Ramos (cell line): Measurements from ENCODE around the gene TRAPPC2L.
"Not testable (repeated sequence)": the region's sequence is repeated elsewhere in the genome, so short reads cannot be mapped to it uniquely, and the experiment has no call there.

ENCODE experiments used
- in situ Hi-C: fragments of 300-500 bp; cut with MboI; formaldehyde crosslinking; loops from one replicate; pipeline ENCODE4 v1.14.3; 2022; ENCODE audit warnings: low sequenced_read_pairs; ENCODE audit not compliant: unreplicated experiment

Gene TRAPPC2L

DNA sequence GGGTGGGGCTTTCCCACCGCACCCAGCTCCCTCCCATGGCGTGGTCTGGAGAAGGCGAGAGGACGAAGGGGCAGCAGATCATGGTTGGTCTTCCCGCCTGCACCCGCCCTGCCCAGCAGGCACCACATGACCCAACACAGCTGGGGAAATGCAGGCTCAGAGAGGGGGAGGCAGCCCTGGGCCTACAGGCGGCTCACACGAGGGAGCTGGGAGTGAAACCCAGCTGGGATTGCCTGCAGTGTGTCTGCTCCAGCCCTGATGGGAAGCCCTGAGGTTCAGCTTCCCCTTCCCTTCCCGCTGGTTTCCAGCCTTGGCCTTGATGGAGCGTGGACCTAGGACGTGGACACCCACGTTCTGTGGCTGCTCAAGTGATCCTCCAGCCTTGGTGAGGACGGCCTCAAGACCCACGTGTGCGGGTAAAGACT is 29.5 kb downstream of the TRAPPC2L start:
- in situ Hi-C loops, result no loop called here

DNA sequence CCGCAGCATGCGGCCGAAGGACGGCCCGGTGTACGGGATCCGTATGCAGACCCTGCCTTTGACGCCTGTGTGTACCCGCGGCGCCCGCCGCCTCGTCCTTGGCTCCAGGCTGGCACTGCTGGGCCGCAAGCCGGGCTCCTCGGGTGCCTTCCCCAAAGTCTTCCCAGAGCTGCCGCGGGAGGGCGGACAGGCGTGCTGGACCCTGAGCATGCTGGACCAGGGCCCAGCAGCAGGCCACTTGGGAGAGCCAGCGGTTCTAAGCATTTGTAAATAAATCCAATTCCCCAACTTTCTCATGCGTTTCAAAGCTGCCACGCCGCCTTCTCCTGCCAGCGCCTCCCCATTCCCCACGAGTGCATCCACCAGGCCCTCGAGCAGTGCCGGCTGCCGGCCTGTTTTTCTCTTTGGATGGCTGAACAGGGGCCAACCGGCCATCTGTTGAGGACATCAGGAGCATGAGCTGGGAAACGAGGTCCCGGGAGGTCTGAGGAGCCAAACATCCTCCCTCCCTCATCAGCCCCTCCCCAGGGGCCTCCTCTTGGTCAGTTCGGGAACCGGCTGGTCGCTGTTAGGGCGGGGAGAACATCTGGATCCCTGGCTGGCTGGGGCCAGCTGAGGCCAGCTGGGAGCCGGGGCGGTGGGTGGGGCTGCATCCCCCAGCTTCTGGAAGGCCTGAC is 30.1 kb downstream of the TRAPPC2L start:
- in situ Hi-C loops, result no loop called here

DNA sequence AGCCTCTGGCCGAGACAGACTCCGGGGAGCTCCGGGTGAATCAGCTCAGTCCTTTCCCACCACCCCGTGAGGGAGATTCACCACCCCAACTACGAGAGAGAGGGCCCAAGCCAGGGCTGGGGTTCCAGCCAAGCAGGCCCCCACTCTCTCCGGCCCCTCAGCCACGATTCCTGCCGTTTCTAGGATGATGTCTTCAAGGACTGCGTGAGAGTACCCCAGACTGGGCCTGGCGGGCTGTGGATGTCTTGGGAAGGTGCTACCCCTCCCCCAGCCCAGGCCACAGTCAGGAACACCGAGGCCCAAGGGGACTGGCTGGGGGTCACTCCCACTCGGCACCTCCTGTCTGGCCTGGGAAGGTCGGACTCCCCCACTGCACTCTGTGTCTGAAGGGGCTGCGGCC is 31.1 kb downstream of the TRAPPC2L start:
- in situ Hi-C loops, result no loop called here

DNA sequence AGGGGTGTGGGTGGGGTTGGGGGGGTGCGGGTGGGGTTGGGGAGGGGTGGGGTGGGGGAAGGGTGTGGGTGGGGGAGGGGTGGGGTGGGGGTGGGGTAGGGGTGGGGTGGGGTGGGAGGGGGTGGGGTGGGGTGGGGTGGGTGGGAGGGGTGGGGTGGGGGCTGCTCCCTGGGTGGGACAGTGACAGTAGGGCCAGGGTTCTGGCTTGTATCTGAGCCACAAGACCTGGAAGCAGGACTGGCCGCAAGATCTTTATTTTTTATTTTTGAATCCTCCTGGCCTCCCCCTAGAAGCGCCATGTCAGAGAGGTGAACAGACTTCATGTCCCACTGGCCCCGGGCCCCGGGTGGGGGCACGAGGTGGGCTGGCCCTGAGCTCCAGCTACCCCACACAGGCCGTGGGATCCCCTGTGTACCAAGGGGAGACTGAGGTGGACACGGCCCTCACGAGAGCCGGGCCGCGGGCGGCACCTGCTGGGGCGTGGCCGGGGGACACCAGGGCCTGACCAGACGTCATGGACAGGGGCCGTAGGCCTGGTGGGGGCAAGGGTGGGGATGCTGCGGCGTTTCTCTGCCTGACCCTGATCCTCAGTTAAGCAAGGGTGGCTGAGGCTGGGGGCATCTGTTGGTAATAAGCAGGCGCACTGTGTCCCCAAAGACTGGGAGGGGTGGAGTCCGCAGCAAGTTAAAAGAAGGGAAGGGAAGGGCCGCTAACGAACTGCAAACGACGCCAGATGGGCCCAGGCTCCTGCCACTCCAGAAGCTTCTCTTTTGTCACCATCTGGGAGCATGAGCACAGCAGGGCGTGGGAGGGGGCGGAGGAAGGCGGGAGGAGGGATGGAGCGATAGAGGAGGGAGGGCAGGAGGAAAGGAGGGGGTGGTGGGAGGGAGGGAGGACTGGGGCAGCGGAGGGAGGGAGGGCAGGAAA is 31.8 kb downstream of the TRAPPC2L start:
- in situ Hi-C loops, result no loop called here

DNA sequence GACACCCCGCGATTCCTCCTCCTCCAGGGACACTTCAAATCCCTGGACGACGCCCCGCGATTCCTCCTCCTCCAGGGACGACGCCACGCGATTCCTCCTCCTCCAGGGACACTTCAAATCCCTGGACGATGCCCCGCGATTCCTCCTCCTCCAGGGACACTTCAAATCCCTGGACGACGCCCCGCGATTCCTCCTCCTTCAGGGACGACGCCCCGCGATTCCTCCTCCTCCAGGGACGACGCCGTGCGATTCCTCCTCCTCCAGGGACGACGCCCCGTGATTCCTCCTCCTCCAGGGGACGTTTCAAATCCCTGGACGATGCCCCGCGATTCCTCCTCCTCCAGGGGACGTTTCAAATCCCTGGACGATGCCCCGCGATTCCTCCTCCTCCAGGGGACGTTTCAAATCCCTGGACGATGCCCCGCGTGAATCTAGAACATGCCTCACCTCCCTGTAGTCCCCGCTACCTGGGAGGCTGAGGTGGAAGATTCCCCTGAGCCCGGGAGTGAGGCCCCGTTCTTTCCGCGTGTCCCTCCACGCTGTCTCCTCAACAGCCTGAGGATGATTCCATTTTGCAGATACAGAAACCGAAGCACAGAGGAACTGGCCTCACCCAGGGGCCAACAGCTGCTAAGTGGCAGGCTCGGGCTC is 32.9 kb downstream of the TRAPPC2L start:
- in situ Hi-C loops, result not testable (repeated sequence)

DNA sequence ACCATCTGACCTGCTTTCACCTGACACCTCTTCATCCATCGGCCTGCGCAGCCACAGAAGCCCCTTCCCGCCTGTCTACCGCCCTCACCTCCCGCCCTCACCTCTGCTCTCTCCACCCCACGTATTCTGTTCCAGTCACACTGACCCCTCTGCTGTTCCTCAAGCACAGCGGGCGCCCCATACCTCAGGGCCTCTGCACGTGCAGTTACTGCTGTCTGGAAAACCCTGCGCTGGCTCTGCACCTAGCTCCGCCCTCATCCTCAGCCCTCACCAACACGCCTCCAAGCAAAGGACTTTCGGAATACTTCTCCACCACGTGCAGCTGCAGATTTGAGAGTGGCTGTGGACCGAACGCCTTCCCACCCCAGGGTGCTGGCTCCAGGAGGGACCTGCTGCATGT is 34.2 kb downstream of the TRAPPC2L start:
- in situ Hi-C loops, result no loop called here

DNA sequence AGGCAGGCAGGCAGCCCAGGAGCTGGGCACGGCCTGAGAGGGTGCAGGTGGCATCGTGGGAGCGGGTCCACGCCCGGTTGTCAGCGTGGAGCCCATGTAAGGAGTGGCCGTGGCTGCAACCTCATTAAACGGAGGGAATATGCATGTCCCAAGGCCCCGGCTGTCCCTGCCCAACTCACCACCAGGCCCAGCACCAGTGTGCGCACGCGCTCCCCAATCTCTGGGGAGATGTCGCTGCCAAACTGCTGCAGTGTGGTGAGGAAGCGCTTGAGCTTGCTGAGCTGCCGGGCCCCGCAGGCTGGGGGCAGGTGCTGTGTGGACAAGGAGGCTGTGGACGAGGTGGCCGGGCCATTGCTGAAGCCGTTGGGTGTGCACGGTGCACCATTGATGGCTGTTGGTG is 35.1 kb downstream of the TRAPPC2L start:
- in situ Hi-C loops, result no loop called here

DNA sequence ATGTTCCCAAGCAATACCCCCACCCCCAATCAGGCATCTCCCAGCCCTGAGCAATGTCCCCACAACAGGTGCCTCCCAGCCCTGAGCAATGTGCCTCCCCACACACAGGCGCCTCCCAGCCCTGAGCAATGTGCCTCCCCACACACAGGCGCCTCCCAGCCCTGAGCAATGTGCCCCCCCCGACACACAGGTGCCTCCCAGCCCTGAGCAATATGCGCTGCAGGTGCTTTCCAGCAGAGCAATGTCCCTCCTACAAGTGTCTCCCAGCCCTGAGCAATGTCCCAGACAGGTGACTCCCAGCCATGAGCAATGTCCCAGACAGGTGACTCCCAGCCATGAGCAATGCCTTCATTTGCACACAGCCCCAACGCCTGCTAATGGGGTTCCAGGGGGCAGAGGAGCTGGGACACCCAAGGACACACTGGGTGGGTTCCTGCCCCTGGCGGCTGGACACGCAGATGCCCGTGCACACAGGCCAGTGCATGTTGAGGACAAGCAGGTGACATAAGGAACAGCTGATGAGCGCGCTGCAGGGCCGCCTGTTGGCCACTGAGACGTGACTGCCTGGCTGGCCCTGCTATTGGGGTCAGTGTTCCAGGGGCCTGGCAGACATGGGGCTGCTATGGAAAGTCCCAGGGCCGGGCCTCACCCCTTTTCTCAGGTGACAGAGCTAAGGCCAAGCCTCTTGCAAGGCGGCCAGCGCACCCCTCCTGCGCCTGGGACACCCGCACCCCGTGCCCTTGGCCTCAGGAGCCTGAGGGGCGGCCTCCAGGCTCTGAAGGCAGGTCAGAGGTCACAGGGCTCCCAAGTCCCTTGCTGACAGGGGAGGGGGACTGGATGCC is 36.4 kb downstream of the TRAPPC2L start:
- in situ Hi-C loops, result no loop called here

DNA sequence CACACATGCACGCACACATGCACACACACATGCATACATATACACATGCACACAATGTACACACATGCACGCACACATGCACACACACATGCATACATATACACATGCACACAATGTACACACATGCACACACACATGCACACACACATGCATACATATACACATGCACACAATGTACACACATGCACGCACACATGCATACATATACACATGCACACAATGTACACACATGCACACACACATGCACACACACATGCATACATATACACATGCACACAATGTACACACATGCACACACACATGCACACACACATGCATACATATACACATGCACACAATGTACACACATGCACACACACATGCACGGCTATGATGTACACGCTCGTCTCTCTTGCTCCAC is 37.3 kb downstream of the TRAPPC2L start:
- in situ Hi-C loops, result not testable (repeated sequence)

DNA sequence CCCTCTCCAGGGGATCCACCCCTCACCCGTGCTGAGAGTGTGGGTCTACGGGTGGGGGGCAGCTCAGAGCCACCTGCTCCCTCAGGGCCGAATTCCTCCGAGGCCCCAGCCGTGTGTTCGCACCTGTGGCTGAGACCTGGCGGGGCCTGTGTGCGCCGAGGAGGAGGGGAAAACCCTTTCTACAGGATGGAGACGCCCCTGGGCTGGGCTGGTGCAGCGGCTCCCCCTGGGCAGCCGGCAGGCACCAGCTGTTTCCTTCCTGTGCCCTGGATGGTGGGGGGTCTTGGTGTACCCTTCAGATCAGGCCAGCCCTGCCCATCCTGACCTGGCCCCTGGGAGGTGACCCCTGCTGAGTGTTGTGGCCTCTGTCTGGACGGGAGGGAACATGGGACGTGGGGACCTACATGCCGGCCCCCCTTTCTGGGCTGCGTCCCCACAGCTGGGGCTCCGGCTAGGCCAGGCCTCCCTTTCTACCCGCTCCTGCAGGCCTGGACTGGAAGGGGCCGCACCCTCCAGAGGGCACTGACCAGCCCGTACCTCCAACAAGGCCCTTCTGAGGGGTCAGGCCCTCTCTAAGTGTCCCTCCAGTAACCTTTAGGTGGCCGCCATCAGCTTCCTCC is 37.9 kb downstream of the TRAPPC2L start:
- in situ Hi-C loops, result no loop called here

DNA sequence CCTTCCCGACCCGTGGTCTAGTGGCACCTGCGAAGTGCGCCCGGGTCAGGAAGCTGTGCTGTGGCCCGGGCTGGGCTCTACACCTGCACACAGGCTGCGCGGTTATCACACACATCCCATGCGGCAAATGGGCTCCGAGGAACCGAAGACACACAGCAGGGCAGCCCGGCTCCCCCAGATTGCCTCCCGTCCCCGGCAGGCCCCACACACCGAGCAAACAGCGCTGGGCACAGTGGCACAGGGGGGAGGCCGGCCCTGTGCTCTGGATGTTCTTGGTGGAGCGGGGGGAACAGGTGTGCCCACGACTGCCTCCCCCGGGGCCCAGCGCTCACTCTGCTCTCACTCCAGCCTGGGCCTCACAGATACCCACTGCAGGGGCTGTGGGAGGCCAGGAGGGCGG is 38.4 kb downstream of the TRAPPC2L start:
- in situ Hi-C loops, result no loop called here

DNA sequence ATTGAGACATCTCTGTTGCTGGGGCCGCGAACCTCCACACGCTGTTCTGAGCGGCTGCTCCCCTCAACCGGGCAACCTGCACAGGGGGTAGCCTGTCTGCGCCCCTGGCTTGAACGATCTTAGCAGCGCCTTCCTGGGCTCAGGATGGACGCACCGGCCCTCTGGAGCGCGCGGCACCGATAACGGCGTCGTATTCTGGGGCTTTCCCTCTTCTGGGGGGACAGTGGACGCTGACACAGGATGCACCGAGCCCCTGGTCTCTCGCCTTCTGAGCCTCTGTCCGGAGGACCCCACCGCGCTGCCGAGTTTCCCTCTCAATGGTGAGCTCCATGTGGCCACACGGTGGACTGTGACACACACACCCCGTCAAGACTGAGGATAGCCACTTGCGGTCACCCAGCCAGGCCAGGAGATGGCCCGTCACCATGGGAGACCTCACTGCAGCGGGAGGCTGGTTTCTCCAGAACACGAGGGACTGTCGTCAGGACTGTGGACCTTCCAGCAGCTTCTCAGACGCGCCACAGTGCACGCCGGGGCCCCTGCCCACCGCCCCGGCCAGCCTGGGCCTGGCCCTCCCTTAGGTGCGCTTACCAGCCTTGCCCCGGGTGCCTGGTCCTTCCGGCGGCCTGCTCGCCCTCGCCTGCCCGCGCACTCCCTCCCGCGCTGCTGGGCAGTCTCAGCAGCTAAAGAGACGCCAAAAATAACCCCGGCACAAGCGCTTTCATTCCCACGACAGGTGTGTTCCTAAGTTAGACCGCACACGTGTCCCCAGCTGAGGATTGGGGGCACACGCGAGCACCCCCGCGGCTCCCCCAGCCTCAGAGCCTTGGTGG is 39.5 kb downstream of the TRAPPC2L start:
- in situ Hi-C loops, result no loop called here

DNA sequence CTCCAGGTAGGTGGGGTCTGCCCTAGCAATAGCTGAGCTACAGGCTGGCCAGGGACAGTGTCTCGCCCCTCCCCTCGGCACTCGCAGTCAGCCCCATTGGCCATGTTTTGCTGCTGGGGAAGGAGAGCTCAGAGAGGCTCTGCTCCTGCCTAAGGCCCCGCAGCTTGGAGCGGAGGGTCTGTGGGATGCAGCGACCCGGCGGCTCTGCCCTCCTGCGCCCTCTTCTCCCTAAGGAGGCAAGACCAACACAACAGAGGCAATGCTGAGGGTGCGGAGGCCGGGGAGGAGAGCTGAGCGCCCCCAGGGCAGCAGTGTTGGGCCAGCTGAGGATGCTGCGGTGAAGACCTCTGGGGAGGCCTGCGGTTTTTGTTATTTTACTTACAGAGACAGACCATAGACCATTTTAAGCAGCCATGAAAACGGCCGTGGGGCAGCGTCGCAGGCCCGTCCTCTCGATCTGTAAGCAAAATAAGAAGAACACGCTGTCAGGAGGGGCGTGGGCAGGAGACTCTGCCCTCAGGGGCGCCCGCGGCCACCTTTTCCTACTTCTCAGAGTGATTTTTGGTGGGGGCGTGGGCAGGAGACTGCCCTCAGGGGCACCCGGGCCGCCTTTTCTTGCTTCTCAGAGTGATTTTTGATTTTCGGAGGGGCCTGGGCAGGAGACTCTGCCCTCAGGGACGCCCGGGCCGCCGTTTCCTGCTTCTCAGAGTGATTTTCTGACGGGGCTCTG is 40.9 kb downstream of the TRAPPC2L start:
- in situ Hi-C loops, result no loop called here

DNA sequence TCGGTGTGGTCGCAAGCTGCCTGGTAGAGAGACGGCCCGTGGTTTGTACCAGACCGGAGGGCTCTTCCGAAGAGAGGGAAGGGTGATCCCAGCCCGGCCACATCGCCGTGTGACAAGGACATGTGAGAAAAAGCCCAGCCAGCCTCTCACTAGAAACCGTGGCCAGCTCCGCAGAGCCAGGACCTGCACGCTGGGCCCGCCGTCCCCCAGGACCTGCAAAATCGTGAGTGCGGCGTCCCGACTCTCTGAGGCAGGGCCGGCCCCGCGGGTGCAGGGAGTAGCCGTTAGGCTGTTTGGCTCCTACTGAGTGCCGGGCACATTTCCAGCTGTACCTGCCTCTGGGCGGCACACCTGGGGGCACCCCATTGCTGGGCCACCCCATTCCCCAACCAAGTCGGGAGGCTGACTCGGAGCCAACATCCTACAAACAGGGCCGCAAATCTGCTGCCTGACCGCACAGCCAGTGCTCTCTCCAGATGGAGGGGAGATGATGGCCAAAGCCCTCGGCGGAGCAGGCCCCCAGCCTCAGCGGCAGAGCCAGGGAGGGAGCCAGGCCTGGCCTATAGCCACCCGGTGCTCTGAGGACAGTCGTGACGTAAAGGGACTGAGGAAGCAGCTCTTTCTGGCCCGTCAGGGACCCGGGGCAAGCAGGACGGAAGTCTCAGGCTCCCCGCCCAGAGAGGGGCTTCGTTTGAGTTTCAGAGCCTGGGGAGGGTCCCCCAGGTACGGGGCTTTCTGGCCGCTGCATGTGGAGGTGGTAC is 43.2 kb downstream of the TRAPPC2L start:
- in situ Hi-C loops, result no loop called here

DNA sequence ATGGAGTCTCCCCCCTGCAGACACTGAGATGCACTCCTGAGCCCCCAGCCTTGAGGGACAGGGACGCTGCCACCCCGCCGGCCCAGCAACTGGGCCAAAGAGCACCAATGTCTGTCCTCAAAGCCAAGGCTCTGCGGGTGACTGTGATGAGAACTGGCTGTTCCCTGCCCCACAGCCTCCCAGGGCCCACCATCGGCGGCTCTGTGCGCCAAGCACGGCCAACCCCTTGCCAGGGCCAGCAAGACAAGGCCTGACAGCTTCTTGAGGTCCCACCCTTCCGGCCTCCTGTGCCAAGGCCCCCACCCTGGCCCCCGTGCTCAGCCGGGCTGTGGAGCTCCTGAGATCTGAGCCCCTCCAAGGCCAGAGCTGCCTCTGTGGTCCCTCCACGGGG is 43.7 kb downstream of the TRAPPC2L start:
- in situ Hi-C loops, result no loop called here

DNA sequence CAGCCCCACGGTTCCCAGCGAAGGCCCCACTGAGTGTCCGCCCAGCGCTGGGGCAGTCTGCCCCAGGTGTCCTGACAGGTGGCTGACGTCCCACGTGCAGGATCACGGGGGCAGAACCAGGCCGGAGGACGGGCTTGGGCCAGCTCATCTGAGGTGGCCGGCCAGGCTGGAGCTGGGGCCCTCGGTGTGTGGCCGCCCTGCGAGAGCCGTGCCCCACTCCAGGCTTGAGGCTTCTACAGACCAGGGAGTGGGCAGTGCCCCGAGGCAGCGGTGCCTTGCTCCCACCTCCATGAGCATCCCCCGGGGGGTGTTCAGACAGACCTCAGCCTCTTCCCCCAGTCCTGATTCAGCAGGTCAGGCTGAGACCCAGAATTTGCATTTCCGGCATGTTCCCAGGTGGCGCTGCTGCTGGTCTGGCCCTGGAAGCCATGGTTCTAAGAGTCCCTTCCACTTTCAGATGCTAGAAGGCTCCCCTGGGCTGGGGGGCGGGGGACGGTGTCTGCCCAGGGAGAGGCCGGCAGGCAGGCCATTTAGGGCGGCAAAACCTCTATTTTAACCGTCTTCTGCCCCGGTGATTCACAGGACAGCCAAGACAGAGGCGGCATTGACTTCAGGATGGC is 44.9 kb downstream of the TRAPPC2L start:
- in situ Hi-C loops, result no loop called here

DNA sequence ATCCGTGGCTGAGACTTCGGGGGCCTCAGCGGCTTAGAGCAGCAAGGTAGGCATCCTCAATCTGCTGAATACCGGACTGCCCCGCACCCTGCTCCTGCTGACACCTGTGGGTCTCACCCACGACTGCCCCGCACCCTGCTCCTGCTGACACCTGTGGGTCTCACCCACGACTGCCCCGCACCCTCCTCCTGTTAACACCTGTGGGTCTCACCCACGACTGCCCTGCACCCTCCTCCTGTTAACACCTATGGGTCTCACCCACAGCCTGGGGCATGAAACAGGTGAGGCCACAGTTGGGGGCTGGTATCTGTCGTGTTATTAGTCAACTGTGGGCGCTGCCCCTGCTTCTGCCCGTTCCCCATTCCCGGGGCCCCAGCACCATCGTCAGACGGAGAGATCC is 45.8 kb downstream of the TRAPPC2L start:
- in situ Hi-C loops, result no loop called here
